Body of pancreas (tissue), 4 donors: ENCODE data around the gene IDH3G. TPM values are rescaled to one million over a fixed set of nuclear protein-coding genes. Genes with fewer than 3 reads are reported as not detected.

Experiments
- ATAC-seq: fragments of 150-250 bp; one replicate; pipeline ENCODE4 v1.9.1; 2016
- DNase-seq, 4 donors: peaks; one replicate each; pipeline ENCODE4 v3.0.0-alpha.2; 2019
- H3K27ac ChIP-seq, 4 donors: fragments of 200-600 bp; sonication (generic); 1 replicate in 3 of 4; 2 replicates in 1 of 4; pipeline versions ENCODE4 v1.5.1 to v1.6.1; 2016 to 2019; ENCODE audit warnings: mild to moderate bottlenecking in 1 of 4, mixed read lengths in 1 of 4, moderate library complexity in 1 of 4
- H3K27me3 ChIP-seq, 2 donors: fragments of 200-600 bp; sonication (generic); one replicate each; pipeline ENCODE4 v1.6.0; 2016; ENCODE audit warnings: mild to moderate bottlenecking in 1 of 2
- H3K36me3 ChIP-seq, 2 donors: fragments of 200-600 bp; sonication (generic); replicated peaks in 1 of 2; 2 replicates each; pipeline ENCODE4 v1.5.1; 2016; ENCODE audit warnings: low read depth in 2 of 2; ENCODE audit not compliant: insufficient read depth in 1 of 2
- H3K4me1 ChIP-seq: fragments of 200-600 bp; sonication (generic); one replicate; pipeline ENCODE4 v1.6.0; 2016
- H3K4me3 ChIP-seq, 2 donors: fragments of 200-600 bp; sonication (generic); 1 replicate in 1 of 2; 2 replicates in 1 of 2; pipeline ENCODE4 v1.5.1; 2016 to 2019
- H3K9me3 ChIP-seq, 3 donors: fragments of 200-600 bp; sonication (generic); 1 replicate in 2 of 3; 2 replicates in 1 of 3; pipeline ENCODE4 v1.5.1; 2016
- POLR2A ChIP-seq, 3 donors: fragments of 450-650 bp; IDR thresholded peaks; one replicate each; pipeline ENCODE4 v1.6.1; 2016; ENCODE audit warnings: antibody characterized with exemption in 3 of 3, mild to moderate bottlenecking in 2 of 3
- WGBS, 2 donors: methylation state at CpG; one replicate each; pipeline ENCODE4 v1.1.5; 2017; 5-methylcytosine and 5-hydroxymethylcytosine counted together
- intact Hi-C: fragments of 100-400 bp; cut with DNase I; formaldehyde crosslinking; loops from one replicate; pipeline ENCODE4 v1.15.1; 2023
- total RNA-seq, 2 donors: library from RNA; depleted of rRNA; stranded (reverse); fragments of >200 nt; gene quantifications; one replicate each; pipeline ENCODE4 v1.1.0, GENCODE V29; 2016
- TF ChIP-seq, protein P1 (sequence below), 7 experiments: fragments of 450-650 bp in 4 of 7; fragments of 200-600 bp in 3 of 7; sonication (generic) in 3 of 7; IDR thresholded peaks; one replicate each; pipeline ENCODE4 v1.5.1; 2016 to 2019; ENCODE audit warnings: antibody characterized with exemption in 7 of 7

The IDH3G gene
- total RNA-seq, 2 donors from 2014 or later = 25.2 to 27.7 TPM

- H3K4me3 ChIP-seq = no peak overlapping the region
- DNase-seq (no peak), ATAC-seq (no peak)
- intact Hi-C loops = no loop called here
- TF ChIP-seq, protein P1, sequence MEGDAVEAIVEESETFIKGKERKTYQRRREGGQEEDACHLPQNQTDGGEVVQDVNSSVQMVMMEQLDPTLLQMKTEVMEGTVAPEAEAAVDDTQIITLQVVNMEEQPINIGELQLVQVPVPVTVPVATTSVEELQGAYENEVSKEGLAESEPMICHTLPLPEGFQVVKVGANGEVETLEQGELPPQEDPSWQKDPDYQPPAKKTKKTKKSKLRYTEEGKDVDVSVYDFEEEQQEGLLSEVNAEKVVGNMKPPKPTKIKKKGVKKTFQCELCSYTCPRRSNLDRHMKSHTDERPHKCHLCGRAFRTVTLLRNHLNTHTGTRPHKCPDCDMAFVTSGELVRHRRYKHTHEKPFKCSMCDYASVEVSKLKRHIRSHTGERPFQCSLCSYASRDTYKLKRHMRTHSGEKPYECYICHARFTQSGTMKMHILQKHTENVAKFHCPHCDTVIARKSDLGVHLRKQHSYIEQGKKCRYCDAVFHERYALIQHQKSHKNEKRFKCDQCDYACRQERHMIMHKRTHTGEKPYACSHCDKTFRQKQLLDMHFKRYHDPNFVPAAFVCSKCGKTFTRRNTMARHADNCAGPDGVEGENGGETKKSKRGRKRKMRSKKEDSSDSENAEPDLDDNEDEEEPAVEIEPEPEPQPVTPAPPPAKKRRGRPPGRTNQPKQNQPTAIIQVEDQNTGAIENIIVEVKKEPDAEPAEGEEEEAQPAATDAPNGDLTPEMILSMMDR (IDR thresholded peaks at IDR 0.05) = no peak
- TF ChIP-seq POLR2A (IDR thresholded peaks at IDR 0.05) = no peak
- H3K27me3 ChIP-seq = no peaks in the 10 kb centered on the region
- H3K9me3 ChIP-seq = no peaks in the 10 kb centered on the region
- H3K27ac ChIP-seq = no peak overlapping the region
- H3K36me3 ChIP-seq = peaks cover 0 to 2% of the 10 kb centered on the region in 2 donors
- WGBS, 2 donors = 79% methylated on average over 5 of the region's 16 CpGs; no CpG with 5 or more reads in 1 of the 2 donors
- H3K4me1 ChIP-seq = no peaks in the 10 kb centered on the region
Observed at GRCh38 chrX:153740631-153741222, 53.4 kb downstream of the IDH3G start.

DNA sequence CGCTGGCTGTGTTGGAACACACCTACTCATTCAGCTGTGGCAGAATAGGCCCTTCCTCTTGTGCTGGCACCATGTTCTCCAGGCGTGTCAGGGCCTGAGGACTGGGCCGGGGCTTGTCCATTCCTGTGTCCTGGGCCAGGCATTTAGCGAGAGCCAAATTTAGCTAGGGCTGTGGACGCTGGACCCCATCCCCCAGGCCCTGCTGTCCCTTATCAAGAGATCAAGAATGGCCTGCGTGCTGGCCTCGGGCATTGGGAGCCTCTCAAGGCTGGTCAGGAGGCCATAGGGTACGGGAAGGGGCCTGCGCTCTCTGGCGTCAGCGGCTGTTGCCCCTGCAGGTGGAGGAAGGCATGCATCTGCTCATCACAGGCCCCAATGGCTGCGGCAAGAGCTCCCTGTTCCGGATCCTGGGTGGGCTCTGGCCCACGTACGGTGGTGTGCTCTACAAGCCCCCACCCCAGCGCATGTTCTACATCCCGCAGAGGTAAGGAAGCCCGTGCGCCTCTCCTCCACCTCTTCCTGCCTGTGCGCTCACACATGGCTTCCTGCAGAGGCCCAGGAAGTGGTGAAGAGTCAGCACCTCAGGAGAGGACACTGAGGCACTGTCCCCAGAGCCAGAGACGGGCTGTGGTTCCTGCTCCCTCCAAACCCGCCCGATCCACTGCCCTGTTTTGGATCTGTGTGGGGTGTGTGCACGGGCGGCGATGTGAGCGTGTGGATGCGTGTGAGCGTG, 54.3 kb downstream of the IDH3G start:
- H3K27me3 ChIP-seq = no peaks in the 10 kb centered on the region
- TF ChIP-seq, protein P1 (IDR thresholded peaks at IDR 0.05) = no peak
- TF ChIP-seq POLR2A (IDR thresholded peaks at IDR 0.05) = no peak
- no peaks in the 10 kb centered on the region for H3K9me3 ChIP-seq
- DNase-seq (no peak), ATAC-seq (no peak)
- no peak overlapping the region for H3K4me3 ChIP-seq
- peaks cover 0 to 2% of the 10 kb centered on the region in 2 donors for H3K36me3 ChIP-seq
- no peak overlapping the region for H3K27ac ChIP-seq
- 80 to 81% methylated on average over 1 to 19 of the region's 29 CpGs for WGBS, 2 donors
- H3K4me1 ChIP-seq = no peaks in the 10 kb centered on the region
- intact Hi-C loops = no loop called here

- H3K9me3 ChIP-seq = no peaks in the 10 kb centered on the region
- 100% methylated on average over 1 to 3 of the region's 27 CpGs for WGBS, 2 donors
- no peak for TF ChIP-seq POLR2A (IDR thresholded peaks at IDR 0.05)
- TF ChIP-seq, protein P1 (IDR thresholded peaks at IDR 0.05) = no peak
- no peak overlapping the region for H3K4me3 ChIP-seq
- H3K27ac ChIP-seq = no peak overlapping the region
- no peaks in the 10 kb centered on the region for H3K27me3 ChIP-seq
- intact Hi-C loops = no loop called here
- peaks cover 0 to 2% of the 10 kb centered on the region in 2 donors for H3K36me3 ChIP-seq
- ATAC-seq (no peak), DNase-seq (no peak)
- H3K4me1 ChIP-seq = no peaks in the 10 kb centered on the region
Observed at GRCh38 chrX:153738056-153738605, 56.0 kb downstream of the IDH3G start.

GRCh38 chrX:153736871-153737441, 57.2 kb downstream of the IDH3G start:
- no peak overlapping the region for H3K27ac ChIP-seq
- ATAC-seq = no peak
- no peak overlapping the region for H3K4me3 ChIP-seq
- no peaks in the 10 kb centered on the region for H3K4me1 ChIP-seq
- 90% methylated on average over 7 of the region's 15 CpGs; no CpG with 5 or more reads in 1 of the 2 donors for WGBS, 2 donors
- no peak for TF ChIP-seq POLR2A (IDR thresholded peaks at IDR 0.05)
- TF ChIP-seq, protein P1 (IDR thresholded peaks at IDR 0.05) = no peak
- intact Hi-C loops = no loop called here
- peaks cover 0 to 2% of the 10 kb centered on the region in 2 donors for H3K36me3 ChIP-seq
- H3K27me3 ChIP-seq = no peaks in the 10 kb centered on the region
- DNase-seq = no peak
- no peaks in the 10 kb centered on the region for H3K9me3 ChIP-seq
